NCI-H2227 treated with DMSO at 0.1 percent for 48 hours (cell line): Measurements from ENCODE around the gene RAB6B.

Source experiments
- DNase-seq: peaks from one replicate; lab custom pipeline; 2025; lab: John Stamatoyannopoulos, UW

Gene RAB6B

DNA sequence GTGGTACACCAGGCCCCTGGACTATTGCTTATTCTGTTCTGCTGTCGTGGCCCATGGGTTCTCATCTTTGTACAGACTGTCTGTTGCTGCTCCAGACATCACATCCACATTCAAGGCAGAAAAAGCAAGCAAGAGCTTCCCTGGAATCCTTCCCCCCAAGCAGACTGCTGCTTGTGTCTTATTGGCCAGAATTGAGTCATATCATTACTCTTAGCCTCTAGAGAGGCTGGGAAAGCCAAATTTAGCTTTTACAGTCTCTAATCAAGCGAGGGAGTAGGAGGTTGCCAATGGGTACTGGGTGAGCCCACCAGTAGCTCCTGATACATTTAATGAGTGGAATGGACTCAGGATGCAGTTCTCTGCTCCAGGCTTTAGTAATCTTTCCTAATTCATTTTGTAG, 39.4 kb downstream of the RAB6B start:
- DNase-seq = no peak

GRCh38 chr3:133855772-133856171, 39.9 kb downstream of the RAB6B start:
- DNase-seq = no peak

DNA sequence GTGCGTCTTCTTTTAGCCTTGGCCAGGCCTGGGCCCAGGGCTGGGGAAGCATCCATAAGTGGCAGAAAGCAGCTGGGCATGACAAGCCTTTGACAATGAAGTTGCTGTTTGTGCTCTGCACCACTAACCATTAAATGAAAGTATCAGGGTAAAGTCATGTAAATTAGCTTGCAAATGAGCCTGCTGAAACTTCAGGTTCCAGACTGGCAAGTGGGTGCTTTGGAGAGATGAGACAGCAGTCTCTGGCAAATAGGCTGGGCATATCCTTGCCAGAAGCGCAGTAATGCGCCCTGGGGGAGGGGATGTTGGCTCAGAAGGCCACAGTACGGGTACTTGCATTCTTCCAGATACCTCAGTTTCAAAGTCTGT, 40.7 kb downstream of the RAB6B start:
- no peak for DNase-seq

- DNase-seq = no peak
These were observed 41.2 kb downstream of the RAB6B start for GRCh38 chr3:133854264-133855001.

- DNase-seq = no peak
These were observed 41.8 kb downstream of the RAB6B start for GRCh38 chr3:133853925-133854227.

GRCh38 chr3:133853063-133853924, 42.4 kb downstream of the RAB6B start:
- no peak for DNase-seq

DNA sequence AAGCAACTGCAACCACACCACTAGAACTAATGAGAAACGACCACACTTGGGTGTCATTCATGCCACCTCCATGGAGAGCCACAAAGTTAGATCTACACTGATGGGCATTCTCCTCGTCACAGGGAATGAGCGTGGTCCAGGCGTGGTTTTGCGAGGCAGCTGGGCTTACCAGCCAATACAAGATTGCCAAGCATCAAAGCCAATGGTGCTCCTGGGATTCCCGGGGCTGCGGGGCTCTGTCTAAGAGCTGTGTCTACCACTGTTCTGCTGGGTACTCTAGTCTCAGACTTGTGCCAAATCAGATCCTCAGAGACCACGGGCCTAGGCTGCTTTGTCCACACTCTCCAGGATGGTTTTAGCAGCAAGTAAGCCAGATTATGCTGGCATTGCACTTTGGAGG, 43.8 kb downstream of the RAB6B start:
- no peak for DNase-seq

DNA sequence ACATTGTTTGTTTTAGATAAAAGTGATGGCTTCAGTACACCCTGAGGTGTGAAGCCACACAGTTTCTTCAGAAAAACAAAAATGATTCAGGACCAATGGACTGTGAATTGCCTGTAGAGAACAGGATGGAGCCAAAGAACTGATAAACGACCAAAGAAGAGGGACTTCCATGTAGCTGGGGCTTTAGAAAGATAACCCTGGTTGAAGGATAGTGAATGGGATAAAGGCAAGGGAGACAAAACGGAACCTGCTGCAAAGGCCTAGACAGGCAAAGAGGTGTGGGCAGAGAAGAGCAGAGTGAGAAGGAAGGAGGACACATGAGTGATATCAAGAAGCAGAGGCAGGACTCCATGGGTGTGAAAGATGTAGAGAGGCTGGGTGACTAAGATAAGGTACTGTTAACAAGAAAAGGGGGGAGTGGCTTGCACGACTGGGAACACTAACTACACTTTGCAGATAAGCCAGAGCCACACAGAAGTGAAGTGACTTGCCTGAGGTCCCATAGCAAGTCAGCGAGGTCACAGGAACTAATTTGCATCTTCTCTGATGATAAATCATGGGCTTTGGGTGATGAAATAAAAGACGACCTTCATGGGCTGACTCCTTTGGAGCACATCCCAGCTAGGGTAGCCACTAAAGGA, 44.3 kb downstream of the RAB6B start:
- DNase-seq = no peak

DNA sequence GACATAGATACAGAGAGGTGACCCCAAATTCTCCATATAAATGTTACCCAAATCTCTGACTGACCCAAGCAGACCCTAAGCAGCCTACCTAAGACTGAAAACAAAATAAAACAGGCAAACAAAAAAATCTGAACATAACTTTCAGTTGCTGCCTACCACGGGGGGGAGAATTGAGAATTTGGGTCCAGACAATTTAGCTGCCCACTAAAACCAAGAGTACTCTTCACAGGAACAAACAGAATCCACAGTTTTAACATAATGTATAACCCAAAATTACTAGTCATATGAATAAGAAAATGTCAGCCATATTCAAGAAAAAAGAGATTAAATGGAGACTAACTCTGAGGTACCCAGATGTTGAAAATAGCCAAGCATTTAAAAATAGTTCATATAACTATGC, 45.6 kb downstream of the RAB6B start:
- DNase-seq = no peak

DNA sequence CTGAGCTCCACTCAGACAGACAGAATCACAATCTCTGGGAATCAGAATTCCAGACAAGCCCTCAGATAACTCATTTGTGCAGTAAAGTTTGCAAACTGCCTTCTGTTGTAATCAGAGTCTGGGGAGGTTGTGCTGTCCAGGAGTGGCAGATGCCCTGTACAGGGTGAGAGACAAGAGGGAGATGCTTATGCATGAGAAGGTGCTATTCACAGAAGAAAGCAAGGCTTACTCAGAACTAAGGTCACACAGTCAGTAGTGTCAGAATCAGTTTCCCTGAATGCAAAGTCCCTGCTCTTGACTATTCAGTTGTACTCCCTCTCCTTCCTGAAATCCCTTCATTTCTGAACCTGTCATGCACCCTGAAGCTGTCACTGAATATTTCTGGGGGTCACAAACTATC, 46.3 kb downstream of the RAB6B start:
- no peak for DNase-seq

GRCh38 chr3:133845127-133845526, 50.6 kb downstream of the RAB6B start:
- DNase-seq = no peak

- DNase-seq = no peak
These were observed 52.0 kb downstream of the RAB6B start for GRCh38 chr3:133843634-133844033.

- DNase-seq = no peak
These were observed 53.5 kb downstream of the RAB6B start for GRCh38 chr3:133842158-133842557.

DNA sequence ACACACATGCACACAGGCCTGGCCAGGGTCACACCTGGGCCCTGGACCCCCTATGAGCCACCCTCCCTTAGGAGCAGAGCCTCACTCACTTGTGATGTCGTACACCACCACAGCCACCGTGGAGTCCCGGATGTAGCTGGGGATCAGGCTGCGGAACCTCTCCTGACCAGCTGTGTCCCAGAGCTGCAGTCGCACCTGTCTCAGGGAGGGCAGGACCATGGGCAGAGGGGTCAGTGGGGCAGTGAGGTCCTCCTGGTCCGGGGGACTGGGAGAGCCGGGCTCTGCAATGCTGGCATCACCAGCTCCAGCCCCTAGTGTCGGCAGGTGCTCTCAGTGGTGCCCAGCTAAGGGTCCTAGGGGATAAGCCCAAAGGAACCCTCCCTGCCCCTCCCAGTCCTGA, 54.5 kb downstream of the RAB6B start:
- no peak for DNase-seq

GRCh38 chr3:133840767-133841166, 54.9 kb downstream of the RAB6B start:
- no peak for DNase-seq

DNA sequence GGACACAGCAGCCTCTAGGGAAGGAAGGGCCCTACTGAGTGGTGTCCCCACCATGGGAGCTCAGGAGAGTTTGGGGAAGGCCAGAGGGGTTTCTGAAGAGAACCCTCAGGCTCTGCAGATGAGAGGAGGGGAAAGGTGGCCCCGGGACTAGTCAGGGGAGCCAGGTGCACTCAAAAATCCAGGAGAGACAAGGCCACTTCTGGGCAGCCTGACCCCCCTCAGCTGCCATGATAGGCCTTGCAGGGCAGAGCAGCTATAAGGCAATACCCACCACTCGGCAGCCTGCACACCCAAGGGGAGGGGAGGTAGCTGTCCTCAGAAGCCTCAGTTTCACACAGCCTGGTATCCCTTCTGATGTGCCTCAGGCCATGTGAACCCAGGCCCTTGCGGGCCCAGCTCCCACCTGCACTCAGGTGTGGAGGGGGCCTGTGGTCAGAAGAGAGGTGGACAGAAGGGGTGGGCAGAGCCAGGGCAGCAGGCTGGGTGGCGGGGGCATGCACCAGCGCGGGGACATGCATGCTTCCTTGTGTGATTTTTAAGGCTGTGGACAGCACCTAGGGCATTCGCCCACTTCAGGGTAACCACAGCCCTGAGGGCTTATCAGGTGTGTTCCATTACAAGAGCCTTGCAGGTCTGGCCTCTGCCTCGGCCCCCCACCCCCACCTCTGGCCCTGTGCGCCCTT, 55.5 kb downstream of the RAB6B start:
- no peak for DNase-seq

GRCh38 chr3:133838916-133839800, 56.5 kb downstream of the RAB6B start:
- DNase-seq = no peak

GRCh38 chr3:133838296-133838789, 57.3 kb downstream of the RAB6B start:
- no peak for DNase-seq

- no peak for DNase-seq
These were observed 58.0 kb downstream of the RAB6B start for GRCh38 chr3:133837487-133838295.

- no peak for DNase-seq
These were observed 59.1 kb downstream of the RAB6B start for GRCh38 chr3:133836497-133837158.
